ENCODE measurements around the gene ZNF175.

Gene ZNF175

DNA sequence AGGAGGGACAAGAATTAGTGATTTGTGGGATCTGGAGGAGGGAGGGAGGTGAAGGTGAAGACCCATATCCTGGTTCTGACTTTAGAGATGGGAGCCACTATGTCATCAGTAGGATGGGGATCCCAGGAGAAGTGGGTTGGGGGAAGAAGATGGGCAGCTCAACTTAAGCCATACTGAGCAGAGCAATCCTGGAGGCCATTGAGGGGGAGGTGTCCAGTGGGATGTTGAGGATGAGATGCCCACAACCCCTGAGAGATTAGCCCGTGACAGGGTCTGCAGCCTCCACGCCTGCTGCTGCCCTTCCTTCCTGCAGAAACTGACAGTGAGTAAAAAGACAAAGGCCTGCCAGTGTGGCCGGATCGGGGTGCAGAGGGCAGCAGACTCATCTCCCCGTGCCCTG is 28.4 kb upstream of the ZNF175 start:
- DNase-seq (ENCODE audit: extremely low spot score) = no peak
- TF ChIP-seq FOXK2 (IDR thresholded peaks at IDR 0.05) (no peak), PKNOX1 (IDR thresholded peaks at IDR 0.05) (no peak), SUZ12 (IDR thresholded peaks at IDR 0.05) (no peak), L3MBTL2 (conservative IDR thresholded peaks at IDR 0.05) (no peak), LEF1 (IDR thresholded peaks at IDR 0.05; ENCODE audit: borderline replicate concordance) (no peak), NFRKB (IDR thresholded peaks at IDR 0.05) (no peak), CTBP1 (IDR thresholded peaks at IDR 0.05; ENCODE audit: borderline replicate concordance) (no peak), HDGF (IDR thresholded peaks at IDR 0.05; ENCODE audit: borderline replicate concordance) (no peak), SP1 (IDR thresholded peaks at IDR 0.05) (no peak), ARNT (IDR thresholded peaks at IDR 0.05) (no peak), FOXA1 (IDR thresholded peaks at IDR 0.05) (no peak), BHLHE40 (IDR thresholded peaks at IDR 0.05; ENCODE audit: borderline replicate concordance) (no peak), TARDBP (IDR thresholded peaks at IDR 0.05) (no peak), ZNF384 (IDR thresholded peaks at IDR 0.05) (no peak), ELF4 (IDR thresholded peaks at IDR 0.05) (no peak), FOXM1 (IDR thresholded peaks at IDR 0.05; ENCODE audit: borderline replicate concordance) (no peak)
- CTCF ChIA-PET = no interaction called here
- POLR2A ChIA-PET = no interaction called here

DNA sequence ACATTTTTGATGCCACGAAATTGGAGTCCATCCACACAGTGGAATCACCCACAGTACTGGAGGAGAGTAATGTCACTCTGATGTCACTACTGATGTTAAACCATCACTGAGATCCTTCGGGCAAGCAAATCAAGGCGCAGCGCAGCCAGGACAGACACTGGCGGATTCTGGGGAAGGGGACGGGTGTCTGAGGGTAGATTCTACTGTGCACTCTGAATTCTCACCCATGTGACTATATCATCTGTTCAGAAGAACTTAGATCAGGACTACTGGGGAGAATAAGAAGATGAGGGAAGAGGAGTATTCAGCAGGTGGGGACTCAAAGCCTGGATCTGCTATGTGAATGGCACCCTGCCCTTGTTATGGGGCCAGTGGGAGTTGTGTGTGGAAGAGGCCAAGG is 27.0 kb upstream of the ZNF175 start:
- ChIA-PET CTCF (no interaction called here), POLR2A (no interaction called here)
- TF ChIP-seq TARDBP (IDR thresholded peaks at IDR 0.05) = no peak
- no peak for DNase-seq (ENCODE audit: extremely low spot score)

DNA sequence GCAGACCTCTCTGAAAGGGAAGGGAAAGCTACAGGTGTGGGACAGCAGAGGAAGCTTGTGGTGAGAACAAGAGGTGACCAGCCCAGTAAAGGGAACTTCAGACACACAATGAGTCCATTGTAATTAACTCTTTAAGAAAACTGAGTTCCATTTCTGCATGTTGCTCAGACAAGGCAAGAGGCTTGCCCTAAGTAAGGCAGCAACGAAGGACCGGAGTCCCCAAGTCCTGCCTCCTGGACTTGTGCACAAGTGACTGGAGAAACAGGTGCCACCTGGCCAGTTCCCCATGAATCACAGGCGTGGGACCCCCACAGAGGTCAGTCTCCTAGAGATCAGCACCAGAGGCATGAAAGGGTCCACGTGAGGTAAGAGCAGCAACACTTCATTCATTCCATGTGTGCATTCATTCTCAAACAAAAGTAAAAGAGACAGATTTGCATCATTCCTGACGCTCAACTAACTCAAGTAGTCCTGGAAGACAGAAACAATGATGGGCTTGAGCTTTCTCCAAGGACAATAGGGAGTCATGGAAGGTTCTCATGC is 24.9 kb upstream of the ZNF175 start:
- TF ChIP-seq FOXM1 (IDR thresholded peaks at IDR 0.05; ENCODE audit: borderline replicate concordance) (no peak), ARNT (IDR thresholded peaks at IDR 0.05) (no peak), SUZ12 (IDR thresholded peaks at IDR 0.05) (no peak), FOXA1 (IDR thresholded peaks at IDR 0.05) (no peak), CTBP1 (IDR thresholded peaks at IDR 0.05; ENCODE audit: borderline replicate concordance) (no peak), SP1 (IDR thresholded peaks at IDR 0.05) (no peak), ELF4 (IDR thresholded peaks at IDR 0.05) (no peak), NFRKB (IDR thresholded peaks at IDR 0.05) (no peak), FOXK2 (IDR thresholded peaks at IDR 0.05) (no peak), L3MBTL2 (conservative IDR thresholded peaks at IDR 0.05) (no peak), HDGF (IDR thresholded peaks at IDR 0.05; ENCODE audit: borderline replicate concordance) (no peak), TARDBP (IDR thresholded peaks at IDR 0.05) (no peak), BHLHE40 (IDR thresholded peaks at IDR 0.05; ENCODE audit: borderline replicate concordance) (no peak), PKNOX1 (IDR thresholded peaks at IDR 0.05) (no peak), LEF1 (IDR thresholded peaks at IDR 0.05; ENCODE audit: borderline replicate concordance) (no peak), ZNF384 (IDR thresholded peaks at IDR 0.05) (no peak)
- DNase-seq (ENCODE audit: extremely low spot score) = no peak
- CTCF ChIA-PET = no interaction called here
- POLR2A ChIA-PET = no interaction called here

- no peak for DNase-seq (ENCODE audit: extremely low spot score)
- ChIA-PET CTCF (no interaction called here), POLR2A (no interaction called here)
- no peak for TF ChIP-seq ZNF384 (IDR thresholded peaks at IDR 0.05)
- TF ChIP-seq SP1 (IDR thresholded peaks at IDR 0.05) = no peak
- TF ChIP-seq L3MBTL2 (conservative IDR thresholded peaks at IDR 0.05) = no peak
- TF ChIP-seq FOXA1 (IDR thresholded peaks at IDR 0.05) = no peak
- TF ChIP-seq SUZ12 (IDR thresholded peaks at IDR 0.05) = no peak
- TF ChIP-seq PKNOX1 (IDR thresholded peaks at IDR 0.05) = no peak
- no peak for TF ChIP-seq FOXK2 (IDR thresholded peaks at IDR 0.05)
- TF ChIP-seq CTBP1 (IDR thresholded peaks at IDR 0.05; ENCODE audit: borderline replicate concordance) = no peak
- TF ChIP-seq TARDBP (IDR thresholded peaks at IDR 0.05) = no peak
- no peak for TF ChIP-seq NFRKB (IDR thresholded peaks at IDR 0.05)
- no peak for TF ChIP-seq HDGF (IDR thresholded peaks at IDR 0.05; ENCODE audit: borderline replicate concordance)
- TF ChIP-seq BHLHE40 (IDR thresholded peaks at IDR 0.05; ENCODE audit: borderline replicate concordance) = no peak
These were observed 24.3 kb upstream of the ZNF175 start for GRCh38 chr19:51546650-51547396.

DNA sequence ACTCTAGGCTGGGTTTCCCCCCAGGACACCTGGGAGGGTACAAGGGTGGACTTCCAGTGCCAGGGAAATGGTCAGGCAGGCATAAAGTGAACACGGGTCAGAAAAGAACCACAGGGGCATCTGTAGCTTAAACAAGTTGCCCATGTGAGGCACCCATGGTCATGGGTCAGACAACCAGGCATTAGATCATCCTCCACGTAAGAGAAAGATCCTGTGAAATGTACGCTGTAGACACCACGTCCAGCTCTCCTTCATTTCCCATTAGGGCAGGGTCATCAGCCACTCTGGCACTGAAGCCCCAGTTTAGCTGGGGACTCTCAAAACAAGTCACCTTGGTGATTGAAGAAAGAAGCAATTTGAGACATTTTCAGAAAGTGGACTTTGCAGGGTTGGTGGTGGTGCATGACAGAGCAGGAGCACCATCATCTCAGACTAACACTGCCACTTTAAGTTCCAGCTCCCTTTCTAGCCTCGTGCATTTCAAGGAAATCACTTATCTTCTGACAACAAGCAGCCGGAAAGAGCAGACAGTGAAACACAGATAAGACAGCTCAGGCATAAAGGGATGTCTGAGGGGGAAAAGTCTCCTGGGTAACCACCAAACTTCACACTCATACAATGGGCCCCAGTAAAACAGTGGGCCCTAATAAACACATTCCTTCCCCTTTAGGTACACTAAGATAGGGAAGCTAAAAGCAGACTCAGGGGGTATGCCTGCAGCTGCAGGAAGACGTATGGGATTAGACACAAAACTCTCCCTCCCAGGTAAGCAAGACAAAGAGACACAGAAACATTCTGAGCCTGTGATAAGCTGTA is 23.5 kb upstream of the ZNF175 start:
- CTCF ChIA-PET = no interaction called here
- TF ChIP-seq TARDBP (IDR thresholded peaks at IDR 0.05) = no peak
- no peak for DNase-seq (ENCODE audit: extremely low spot score)
- POLR2A ChIA-PET = no interaction called here

DNA sequence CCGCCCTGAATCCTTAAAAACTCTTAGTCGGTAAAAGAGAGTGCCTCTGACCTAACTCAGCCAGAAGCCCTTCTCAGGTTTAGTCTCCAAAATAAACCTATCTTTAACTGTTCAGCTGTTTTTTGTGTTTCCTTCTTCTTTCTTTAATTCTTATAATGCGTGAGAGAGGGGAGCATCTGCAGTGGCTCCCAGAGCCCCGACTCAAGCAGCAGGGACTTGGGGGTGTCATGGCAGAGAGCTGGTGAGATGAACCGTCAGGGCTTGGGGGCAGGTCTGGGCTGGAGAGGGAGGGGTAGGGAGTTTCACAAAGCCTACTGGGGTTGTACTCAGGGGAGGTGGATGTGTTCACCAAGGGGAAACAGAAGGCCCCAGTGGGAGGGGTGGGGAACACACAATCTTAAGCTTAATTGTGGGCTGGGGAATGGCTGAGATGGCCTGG is 22.9 kb upstream of the ZNF175 start:
- DNase-seq (ENCODE audit: extremely low spot score) = no peak
- ChIA-PET CTCF (no interaction called here), POLR2A (no interaction called here)
- TF ChIP-seq ZNF384 (IDR thresholded peaks at IDR 0.05) (no peak), ARNT (IDR thresholded peaks at IDR 0.05) (no peak), NFRKB (IDR thresholded peaks at IDR 0.05) (no peak), SUZ12 (IDR thresholded peaks at IDR 0.05) (no peak), SP1 (IDR thresholded peaks at IDR 0.05) (no peak), ELF4 (IDR thresholded peaks at IDR 0.05) (no peak), FOXK2 (IDR thresholded peaks at IDR 0.05) (no peak), BHLHE40 (IDR thresholded peaks at IDR 0.05; ENCODE audit: borderline replicate concordance) (no peak), L3MBTL2 (conservative IDR thresholded peaks at IDR 0.05) (no peak), FOXM1 (IDR thresholded peaks at IDR 0.05; ENCODE audit: borderline replicate concordance) (no peak), FOXA1 (IDR thresholded peaks at IDR 0.05) (no peak), HDGF (IDR thresholded peaks at IDR 0.05; ENCODE audit: borderline replicate concordance) (no peak), PKNOX1 (IDR thresholded peaks at IDR 0.05) (no peak)
